GM18519 (cell line): Measurements from ENCODE around the gene ART5.

Experiments
- ATAC-seq: cut with Tn5 transposase; IDR thresholded peaks from one replicate; pipeline ENCODE4 v1.9.1; 2021; ENCODE audit warnings: mild to moderate bottlenecking, moderate library complexity; ENCODE audit not compliant: unreplicated experiment, low FRiP score

ART5 gene

GRCh38 chr11:3641701-3642070 is at the start of gene ART5:
TSS of gene ART5 (minus strand) at chr11:3641992. CDS start at chr11:3641862, 130 bp downstream.
- no peak for ATAC-seq

- no peak for ATAC-seq
These were observed 45.0 kb upstream of the ART5 start for GRCh38 chr11:3686751-3687150.

- ATAC-seq, result no peak
These were observed 44.1 kb upstream of the ART5 start for GRCh38 chr11:3685923-3686322.

GRCh38 chr11:3684819-3685172 is 43.0 kb upstream of the ART5 start:
- ATAC-seq, result no peak

- ATAC-seq, result no peak
These were observed 42.5 kb upstream of the ART5 start for GRCh38 chr11:3684129-3684818.

- no peak for ATAC-seq
These were observed 41.2 kb upstream of the ART5 start for GRCh38 chr11:3683039-3683438.

GRCh38 chr11:3679077-3679476 is 37.3 kb upstream of the ART5 start:
- no peak for ATAC-seq

GRCh38 chr11:3675971-3676370 is 34.2 kb upstream of the ART5 start:
- ATAC-seq, result no peak

- ATAC-seq, result no peak
These were observed 32.4 kb upstream of the ART5 start for GRCh38 chr11:3674189-3674588.

GRCh38 chr11:3671334-3672254 is 29.8 kb upstream of the ART5 start, which contains the start of gene CHRNA10:
TSS of gene CHRNA10 (minus strand) at chr11:3671384. CDS start at chr11:3671312, 72 bp downstream.
- no peak for ATAC-seq

GRCh38 chr11:3669742-3670183 is 28.0 kb upstream of the ART5 start:
- no peak for ATAC-seq

- ATAC-seq, result no peak
These were observed 27.3 kb upstream of the ART5 start for GRCh38 chr11:3669128-3669527.

- no peak for ATAC-seq
These were observed 25.6 kb upstream of the ART5 start for GRCh38 chr11:3667149-3668035.

- ATAC-seq, result no peak
These were observed 24.3 kb upstream of the ART5 start for GRCh38 chr11:3666023-3666530.

GRCh38 chr11:3665336-3666022 is 23.7 kb upstream of the ART5 start:
- ATAC-seq, result no peak

GRCh38 chr11:3664032-3664630 is 22.3 kb upstream of the ART5 start:
- ATAC-seq, result no peak

GRCh38 chr11:3662856-3663255 is 21.1 kb upstream of the ART5 start:
- no peak for ATAC-seq

- ATAC-seq, result no peak
These were observed 19.2 kb upstream of the ART5 start for GRCh38 chr11:3660960-3661359.
